ENCODE data around the gene MRPL44.

DNA sequence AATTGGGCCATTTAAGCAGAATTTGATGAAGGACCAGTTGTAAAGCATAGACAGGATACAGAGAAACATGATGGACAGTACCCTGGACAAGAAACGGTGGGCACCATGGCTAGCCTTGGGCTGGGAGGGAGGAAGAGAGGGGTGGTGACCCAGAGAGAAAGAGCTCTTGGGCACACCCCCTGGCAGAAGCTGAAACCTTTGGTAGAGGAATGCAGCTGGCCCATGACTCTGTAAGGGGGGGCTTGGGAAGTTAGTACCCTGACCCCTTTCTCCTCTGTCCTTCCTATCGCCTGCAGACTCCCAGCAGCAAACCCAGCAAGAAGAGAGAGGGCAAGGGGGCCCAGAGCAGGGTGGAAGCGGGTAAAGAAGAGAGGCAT lies 32.6 kb downstream of the MRPL44 start:
- no peak for TF ChIP-seq EZH2phosphoT487 (IDR thresholded peaks at IDR 0.05)
- TF ChIP-seq, protein P1, sequence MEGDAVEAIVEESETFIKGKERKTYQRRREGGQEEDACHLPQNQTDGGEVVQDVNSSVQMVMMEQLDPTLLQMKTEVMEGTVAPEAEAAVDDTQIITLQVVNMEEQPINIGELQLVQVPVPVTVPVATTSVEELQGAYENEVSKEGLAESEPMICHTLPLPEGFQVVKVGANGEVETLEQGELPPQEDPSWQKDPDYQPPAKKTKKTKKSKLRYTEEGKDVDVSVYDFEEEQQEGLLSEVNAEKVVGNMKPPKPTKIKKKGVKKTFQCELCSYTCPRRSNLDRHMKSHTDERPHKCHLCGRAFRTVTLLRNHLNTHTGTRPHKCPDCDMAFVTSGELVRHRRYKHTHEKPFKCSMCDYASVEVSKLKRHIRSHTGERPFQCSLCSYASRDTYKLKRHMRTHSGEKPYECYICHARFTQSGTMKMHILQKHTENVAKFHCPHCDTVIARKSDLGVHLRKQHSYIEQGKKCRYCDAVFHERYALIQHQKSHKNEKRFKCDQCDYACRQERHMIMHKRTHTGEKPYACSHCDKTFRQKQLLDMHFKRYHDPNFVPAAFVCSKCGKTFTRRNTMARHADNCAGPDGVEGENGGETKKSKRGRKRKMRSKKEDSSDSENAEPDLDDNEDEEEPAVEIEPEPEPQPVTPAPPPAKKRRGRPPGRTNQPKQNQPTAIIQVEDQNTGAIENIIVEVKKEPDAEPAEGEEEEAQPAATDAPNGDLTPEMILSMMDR (IDR thresholded peaks at IDR 0.05), result no peak
- no peak for TF ChIP-seq EZH2 (IDR thresholded peaks at IDR 0.05)
